KMS-11 (cell line): ENCODE results near the gene CFAP46.

Source experiments
- H2AFZ ChIP-seq: fragments of 200-600 bp; sonication (generic); 2 replicates; pipeline ENCODE4 v1.6.1; 2016; ENCODE audit warnings: antibody characterized with exemption, mixed run types, low read depth
- H3K27ac ChIP-seq: fragments of 200-600 bp; sonication (generic); 2 replicates; pipeline ENCODE4 v1.6.1; 2016; ENCODE audit warnings: mild to moderate bottlenecking, mixed run types
- H3K27me3 ChIP-seq: fragments of 200-600 bp; sonication (generic); 2 replicates; pipeline ENCODE4 v1.6.1; 2017; ENCODE audit warnings: mild to moderate bottlenecking, low read depth, mixed run types, moderate library complexity; ENCODE audit not compliant: insufficient read depth
- H3K36me3 ChIP-seq: fragments of 200-600 bp; sonication (generic); 2 replicates; pipeline ENCODE4 v1.6.1; 2017; ENCODE audit warnings: mild to moderate bottlenecking, mixed run types; ENCODE audit not compliant: insufficient read depth
- H3K4me1 ChIP-seq: fragments of 200-600 bp; sonication (generic); 2 replicates; pipeline ENCODE4 v1.6.1; 2016; ENCODE audit warnings: mild to moderate bottlenecking, low read depth, mixed run types; ENCODE audit not compliant: poor library complexity, severe bottlenecking
- H3K4me2 ChIP-seq: fragments of 200-600 bp; sonication (generic); 2 replicates; pipeline ENCODE4 v1.7.0; 2016; ENCODE audit warnings: mild to moderate bottlenecking, mixed run types
- H3K4me3 ChIP-seq: fragments of 200-600 bp; sonication (generic); IDR thresholded peaks from 2 replicates; pipeline ENCODE4 v1.6.1; 2017; ENCODE audit warnings: low read depth, low read length, mixed read lengths; ENCODE audit not compliant: insufficient read depth
- H3K79me2 ChIP-seq: fragments of 200-600 bp; sonication (generic); 2 replicates; pipeline ENCODE4 v1.6.1; 2016; ENCODE audit warnings: low read depth, mixed run types; ENCODE audit not compliant: insufficient read depth
- H3K9ac ChIP-seq: fragments of 200-600 bp; sonication (generic); 2 replicates; pipeline ENCODE4 v1.6.1; 2016; ENCODE audit warnings: mild to moderate bottlenecking, mixed run types
- H4K20me1 ChIP-seq: fragments of 200-600 bp; sonication (generic); 2 replicates; pipeline ENCODE4 v1.6.1; 2016; ENCODE audit warnings: mild to moderate bottlenecking, mixed run types; ENCODE audit not compliant: insufficient read depth
- TF ChIP-seq, protein P1 (sequence below): fragments of 200-600 bp; sonication (generic); conservative IDR thresholded peaks from 2 replicates; pipeline ENCODE4 v1.6.1; 2017; ENCODE audit warnings: low read depth, mild to moderate bottlenecking, antibody characterized with exemption, low read length, moderate library complexity, mixed read lengths

CFAP46 gene

DNA sequence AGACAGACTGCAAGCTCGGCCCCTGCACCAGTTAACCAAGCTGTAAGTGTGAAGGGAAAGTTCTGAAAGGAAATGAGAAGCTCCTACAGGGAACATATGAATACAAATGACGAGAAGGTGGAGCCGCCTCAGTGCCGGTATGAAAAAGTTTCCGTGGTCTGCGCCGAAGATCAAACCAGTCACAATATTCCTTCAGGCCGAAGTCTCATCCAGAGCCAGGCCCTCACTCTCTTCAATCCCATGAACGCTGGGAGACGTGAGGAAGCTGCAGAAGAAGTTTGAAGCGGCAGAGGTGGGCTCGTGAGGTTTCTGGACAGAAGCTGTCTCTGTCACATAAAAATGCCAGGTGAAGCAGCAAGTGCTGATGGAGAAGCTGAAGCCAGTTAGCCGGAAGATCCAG, 71.9 kb downstream of the CFAP46 start:
- Histone ChIP-seq H2AFZ (no peak overlapping the region), H3K27me3 (peaks cover 57% of the 10 kb centered on the region), H3K79me2 (no peaks in the 10 kb centered on the region), H3K36me3 (no peaks in the 10 kb centered on the region), H3K9ac (no peak overlapping the region), H3K27ac (no peak overlapping the region), H3K4me1 (no peaks in the 10 kb centered on the region), H4K20me1 (no peaks in the 10 kb centered on the region), H3K4me3 (no peak overlapping the region), H3K4me2 (no peak overlapping the region)
- TF ChIP-seq, protein P1, sequence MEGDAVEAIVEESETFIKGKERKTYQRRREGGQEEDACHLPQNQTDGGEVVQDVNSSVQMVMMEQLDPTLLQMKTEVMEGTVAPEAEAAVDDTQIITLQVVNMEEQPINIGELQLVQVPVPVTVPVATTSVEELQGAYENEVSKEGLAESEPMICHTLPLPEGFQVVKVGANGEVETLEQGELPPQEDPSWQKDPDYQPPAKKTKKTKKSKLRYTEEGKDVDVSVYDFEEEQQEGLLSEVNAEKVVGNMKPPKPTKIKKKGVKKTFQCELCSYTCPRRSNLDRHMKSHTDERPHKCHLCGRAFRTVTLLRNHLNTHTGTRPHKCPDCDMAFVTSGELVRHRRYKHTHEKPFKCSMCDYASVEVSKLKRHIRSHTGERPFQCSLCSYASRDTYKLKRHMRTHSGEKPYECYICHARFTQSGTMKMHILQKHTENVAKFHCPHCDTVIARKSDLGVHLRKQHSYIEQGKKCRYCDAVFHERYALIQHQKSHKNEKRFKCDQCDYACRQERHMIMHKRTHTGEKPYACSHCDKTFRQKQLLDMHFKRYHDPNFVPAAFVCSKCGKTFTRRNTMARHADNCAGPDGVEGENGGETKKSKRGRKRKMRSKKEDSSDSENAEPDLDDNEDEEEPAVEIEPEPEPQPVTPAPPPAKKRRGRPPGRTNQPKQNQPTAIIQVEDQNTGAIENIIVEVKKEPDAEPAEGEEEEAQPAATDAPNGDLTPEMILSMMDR = no peak

DNA sequence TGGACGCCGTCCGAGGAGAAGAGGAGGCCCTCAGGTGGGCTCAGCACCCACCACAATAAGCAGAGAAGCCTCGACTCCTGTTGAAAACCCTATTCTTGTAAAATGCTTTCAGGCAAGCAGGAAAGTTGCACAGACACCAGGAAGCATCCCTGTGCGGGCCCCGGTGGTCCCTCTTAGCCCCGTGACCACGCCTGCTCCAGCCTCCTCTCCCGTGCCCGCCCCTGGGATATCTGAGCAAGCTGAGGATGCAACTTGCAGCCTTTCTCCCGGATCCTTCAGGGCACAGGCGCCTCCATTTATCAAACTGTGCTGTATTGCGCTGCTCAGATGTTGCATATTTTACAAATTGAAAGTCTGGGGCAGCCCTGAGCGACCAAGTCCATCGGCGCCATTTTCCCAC, 72.7 kb downstream of the CFAP46 start:
- TF ChIP-seq, protein P1 = no peak
- Histone ChIP-seq H3K36me3 (no peaks in the 10 kb centered on the region), H3K4me1 (no peaks in the 10 kb centered on the region), H3K27ac (no peak overlapping the region), H2AFZ (no peak overlapping the region), H3K9ac (no peak overlapping the region), H4K20me1 (no peaks in the 10 kb centered on the region), H3K4me3 (no peak overlapping the region), H3K79me2 (no peaks in the 10 kb centered on the region), H3K4me2 (no peak overlapping the region), H3K27me3 (peaks cover 57% of the 10 kb centered on the region)

DNA sequence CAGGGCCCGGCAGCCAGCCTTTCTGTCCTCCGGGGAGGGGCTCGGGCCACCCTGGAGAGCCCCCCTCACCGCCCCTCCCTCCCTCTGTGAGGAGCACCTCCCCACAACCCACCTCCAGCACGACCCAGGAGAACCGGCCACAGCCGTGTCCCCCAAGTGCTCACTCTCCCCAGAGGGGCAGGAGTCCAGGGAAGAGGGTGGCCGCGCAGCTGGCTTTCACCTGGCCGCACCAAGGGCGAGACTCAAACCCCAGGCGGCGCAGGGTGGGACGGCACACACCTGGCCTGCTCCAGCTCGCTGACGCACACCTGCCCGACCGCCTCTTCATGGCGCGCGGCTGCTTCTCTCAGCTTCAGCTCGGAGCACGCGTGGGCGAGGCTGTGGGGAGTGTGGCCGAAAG, 73.4 kb downstream of the CFAP46 start:
- H2AFZ ChIP-seq = no peak overlapping the region
- H3K36me3 ChIP-seq = no peaks in the 10 kb centered on the region
- H3K4me1 ChIP-seq = no peaks in the 10 kb centered on the region
- no peaks in the 10 kb centered on the region for H4K20me1 ChIP-seq
- H3K4me2 ChIP-seq = no peak overlapping the region
- no peaks in the 10 kb centered on the region for H3K79me2 ChIP-seq
- TF ChIP-seq, protein P1 = no peak
- no peak overlapping the region for H3K4me3 ChIP-seq
- no peak overlapping the region for H3K27ac ChIP-seq
- no peak overlapping the region for H3K9ac ChIP-seq
- H3K27me3 ChIP-seq = peaks cover 56% of the 10 kb centered on the region

DNA sequence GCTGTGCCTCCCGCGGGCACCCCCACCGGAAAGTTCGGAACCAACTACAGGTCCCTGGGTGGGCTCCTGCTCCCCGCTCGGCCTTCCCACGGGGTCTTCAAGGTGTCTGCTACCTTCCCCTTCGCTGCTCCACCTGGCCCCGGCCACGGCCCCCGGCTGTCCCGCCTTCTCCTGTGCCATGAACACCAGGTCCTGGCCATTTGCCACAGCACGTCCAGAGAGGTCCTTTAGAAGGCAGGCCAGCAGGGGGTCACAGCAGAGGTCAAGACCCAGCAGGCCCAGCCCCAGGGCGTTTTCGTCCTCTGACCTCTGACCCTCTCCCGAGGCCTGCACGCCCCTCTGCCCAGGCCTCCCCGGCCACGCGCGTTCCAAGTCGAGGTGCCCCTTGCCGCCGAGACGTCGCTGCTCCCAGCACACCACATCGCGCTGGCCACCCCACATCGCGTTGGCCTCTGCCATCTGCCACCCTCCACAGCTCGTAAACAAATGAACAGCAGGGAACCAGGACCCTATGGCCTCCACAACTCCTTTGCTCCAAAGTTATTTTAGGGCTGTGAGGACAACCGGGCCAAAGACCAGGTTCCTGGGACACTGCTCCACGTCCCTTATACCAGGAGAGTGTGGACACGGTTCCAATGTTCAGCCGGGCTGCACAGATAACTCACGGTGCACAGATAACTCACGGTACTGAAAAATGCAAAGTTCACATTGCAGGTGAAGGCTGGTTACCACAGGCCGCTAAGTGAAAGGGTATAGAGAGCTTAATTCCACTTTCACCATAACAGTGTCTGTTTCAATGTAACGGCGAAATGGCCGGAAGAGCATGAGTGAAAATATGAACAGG, 74.3 kb downstream of the CFAP46 start:
- no peaks in the 10 kb centered on the region for H3K79me2 ChIP-seq
- H3K9ac ChIP-seq = no peak overlapping the region
- no peaks in the 10 kb centered on the region for H3K36me3 ChIP-seq
- H3K27me3 ChIP-seq = peaks cover 48% of the 10 kb centered on the region
- no peaks in the 10 kb centered on the region for H4K20me1 ChIP-seq
- no peak overlapping the region for H3K4me3 ChIP-seq
- no peak overlapping the region for H3K27ac ChIP-seq
- TF ChIP-seq, protein P1 = no peak
- no peak overlapping the region for H2AFZ ChIP-seq
- no peak overlapping the region for H3K4me2 ChIP-seq
- H3K4me1 ChIP-seq = no peaks in the 10 kb centered on the region
